Left cardiac atrium (tissue), 4 donors: ENCODE data around the gene OTUD7B. TPM values are rescaled to one million over a fixed set of nuclear protein-coding genes. Genes with fewer than 3 reads are reported as not detected.

Experiments used
- ATAC-seq, 2 donors: fragments of 200-7000 bp; cut with Tn5 transposase; one replicate each; pipeline ENCODE4 v1.9.1; 2020; ENCODE audit warnings: mild to moderate bottlenecking in 2 of 2, moderate library complexity in 2 of 2
- DNase-seq: peaks from one replicate; pipeline ENCODE4 v3.0.0-alpha.2; 2020
- intact Hi-C, 2 donors: fragments of 100-400 bp; cut with DNase I; formaldehyde crosslinking; loops; one replicate each; pipeline versions ENCODE4 v1.14.1 to v1.15.1; 2022 to 2023
- total RNA-seq, 2 donors: library from RNA; stranded (reverse); fragmentation: NEBNext Ultra II Directional; extraction: Animal tissue kit (Norgen Biotek cat#: 25700); gene quantifications; one replicate each; pipeline ENCODE4 v1.2.1, GENCODE V29; 2021
- donor health status: DM: no; HTN: yes; CAD: no.
- donor health status: DM: no; HTN: yes; CAD: no; lungs with severe emphysema.
- donor health status: DM: yes; HTN: yes; CAD: no.
- donor health status: Dilated cardiomyopathy.

The OTUD7B gene
- total RNA-seq, 2 donors from 2014 or later = 20.3 to 21.4 TPM

DNA sequence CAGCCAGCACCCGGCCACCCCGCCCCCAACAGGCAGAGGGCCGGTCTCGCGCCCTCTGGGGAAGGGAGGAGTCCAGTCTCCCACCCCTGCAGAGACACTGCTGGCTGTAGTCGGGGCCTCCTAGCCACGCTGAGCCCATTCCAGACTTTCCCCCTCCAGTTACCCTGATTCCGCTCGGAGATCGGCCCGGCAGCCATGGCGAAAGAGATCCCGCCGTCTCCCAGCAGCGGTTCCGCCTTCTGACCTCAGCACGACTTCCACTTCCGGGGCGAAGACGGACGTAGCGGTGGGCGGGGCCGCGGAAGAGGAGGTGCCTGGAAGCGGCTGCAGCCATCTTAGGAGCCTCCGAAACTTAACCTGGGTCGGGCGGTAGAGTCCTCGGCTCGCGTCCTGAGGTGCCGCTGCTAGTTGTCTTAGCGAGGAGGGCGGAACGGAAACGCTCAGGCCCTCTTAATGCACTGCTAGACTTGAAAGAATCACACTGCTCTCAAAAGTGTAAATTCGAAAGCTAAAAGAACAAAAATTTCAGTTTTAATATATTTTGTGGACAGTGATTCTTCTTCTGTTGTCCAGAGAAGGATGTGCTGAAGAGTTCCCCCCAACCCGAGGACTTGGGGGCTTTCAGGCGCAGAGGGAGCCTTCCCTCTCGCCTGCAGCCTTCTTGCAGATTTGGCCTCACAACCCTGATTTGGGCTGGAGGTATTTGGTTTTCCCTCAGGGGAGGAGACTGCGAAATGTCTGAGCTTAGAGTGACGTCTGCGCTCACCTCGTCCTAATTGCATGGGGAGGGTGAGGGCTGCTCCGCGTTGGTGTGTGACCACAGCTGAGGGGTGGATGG lies 82.7 kb downstream of the OTUD7B start, which contains the start of gene SF3B4:
Gene SF3B4 (minus strand): TSS at position 241 of the 838 bp plus-strand sequence. CDS start 44 bp downstream, at position 197.
- peak; percentile 96 for DNase-seq
- intact Hi-C loops = no loop called here
- peak; percentile 99 for ATAC-seq

DNA sequence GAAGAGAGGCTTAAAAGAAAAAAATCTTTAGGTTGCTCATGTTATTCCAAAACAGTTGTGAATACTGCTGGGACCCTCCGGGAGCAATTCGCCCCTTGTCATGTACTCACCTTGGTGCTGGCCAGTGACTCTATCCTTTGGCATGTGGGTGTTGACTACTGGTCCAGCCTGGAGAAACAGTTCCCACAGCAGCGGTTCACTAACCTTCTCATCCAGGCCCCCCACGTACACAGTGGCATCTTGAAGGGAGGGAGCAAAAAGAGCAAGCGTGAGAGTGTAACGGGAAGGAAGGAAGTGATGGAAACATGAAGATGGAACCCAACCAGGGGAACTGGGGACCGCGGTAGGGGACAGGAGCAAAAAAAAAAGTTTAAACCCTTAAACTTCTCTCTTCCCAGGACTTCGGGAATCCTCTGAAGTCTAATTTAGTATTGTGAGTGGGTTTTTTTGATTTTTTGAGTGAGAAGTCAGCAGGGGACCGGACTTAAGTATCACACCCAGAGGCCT lies 83.4 kb downstream of the OTUD7B start:
- ATAC-seq (no peak), DNase-seq (no peak)
- intact Hi-C loops = no loop called here

DNA sequence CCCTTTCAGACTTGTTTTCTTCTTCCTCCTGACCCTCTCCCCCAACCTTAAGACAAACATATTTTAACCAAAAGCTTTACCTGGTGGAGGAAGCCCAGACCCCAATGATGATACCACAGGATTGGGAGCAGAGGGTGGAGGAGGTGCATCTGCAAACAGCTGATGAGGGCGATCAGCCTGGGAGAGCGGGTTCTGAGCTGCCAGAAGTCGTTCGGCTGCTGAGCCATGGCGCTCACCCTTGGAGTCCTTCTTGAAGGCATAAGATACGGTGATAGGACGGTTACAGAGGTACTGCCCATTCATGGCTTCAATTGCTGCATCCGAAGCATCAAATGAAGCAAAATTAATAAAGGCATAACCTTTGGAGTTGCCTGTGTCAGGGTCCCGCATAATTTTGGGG lies 84.2 kb downstream of the OTUD7B start:
- DNase-seq (no peak), ATAC-seq (no peak)
- intact Hi-C loops = no loop called here

DNA sequence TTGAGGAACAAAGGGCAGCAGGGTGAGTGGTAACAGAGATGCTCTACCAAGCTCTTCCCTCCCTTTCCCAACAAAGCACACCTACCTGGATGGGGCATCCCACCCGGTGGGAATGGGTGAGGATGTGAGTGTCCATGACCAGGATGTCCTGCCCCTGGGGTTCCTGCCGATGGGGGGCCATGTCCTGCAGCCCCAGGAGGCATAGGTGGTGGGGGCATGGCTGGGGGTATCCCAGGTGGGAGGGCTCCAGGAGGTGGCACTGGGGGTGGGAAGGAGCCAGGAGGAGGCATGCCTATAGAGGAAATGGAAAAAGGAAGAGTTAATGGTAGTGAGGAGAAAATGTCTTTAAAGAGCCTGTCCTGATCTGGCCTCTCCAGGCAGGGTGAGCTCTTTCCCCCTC lies 84.8 kb downstream of the OTUD7B start:
- DNase-seq (no peak), ATAC-seq (no peak)
- intact Hi-C loops = no loop called here

DNA sequence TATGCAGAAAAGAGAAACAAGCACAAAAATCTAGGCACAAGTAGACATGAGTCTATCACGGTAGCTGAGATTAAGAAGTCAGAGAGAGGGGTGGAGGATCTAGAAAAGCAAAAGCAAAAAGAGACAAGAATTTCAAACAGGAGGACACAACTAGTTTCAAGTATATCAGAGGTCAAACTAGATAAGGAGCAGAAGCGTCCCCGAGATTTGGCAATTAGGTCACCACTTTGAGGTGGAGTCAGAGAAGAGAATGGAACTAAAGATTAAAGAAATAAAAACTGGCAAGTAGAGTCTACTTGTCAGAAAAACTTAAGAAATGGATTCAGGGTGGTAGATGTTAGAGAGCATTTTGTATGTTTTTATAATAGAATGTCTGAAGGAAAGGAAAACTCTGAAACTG lies 85.2 kb downstream of the OTUD7B start:
- intact Hi-C loops = no loop called here
- ATAC-seq = no peak
- no peak for DNase-seq

DNA sequence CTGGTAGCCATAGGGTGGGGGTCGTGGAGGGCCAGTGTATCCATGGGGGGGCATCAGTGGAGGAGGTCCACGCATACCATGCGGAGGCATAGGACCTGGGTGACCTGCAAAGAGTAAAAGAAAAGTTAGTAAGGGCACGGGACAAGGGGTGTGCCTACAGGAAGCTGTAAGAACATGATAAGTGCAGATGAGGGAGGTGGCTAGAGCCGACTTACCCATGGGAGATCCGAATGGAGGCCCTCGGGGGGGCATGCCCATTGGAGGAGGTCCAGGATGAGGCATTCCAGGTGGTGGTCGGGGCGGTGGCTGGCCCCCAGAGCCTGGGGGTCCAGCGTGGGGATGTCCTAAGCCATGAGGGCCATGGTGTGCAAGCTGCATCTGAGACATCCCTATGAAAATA lies 86.9 kb downstream of the OTUD7B start:
- DNase-seq = no peak
- ATAC-seq = no peak
- intact Hi-C loops = no loop called here

DNA sequence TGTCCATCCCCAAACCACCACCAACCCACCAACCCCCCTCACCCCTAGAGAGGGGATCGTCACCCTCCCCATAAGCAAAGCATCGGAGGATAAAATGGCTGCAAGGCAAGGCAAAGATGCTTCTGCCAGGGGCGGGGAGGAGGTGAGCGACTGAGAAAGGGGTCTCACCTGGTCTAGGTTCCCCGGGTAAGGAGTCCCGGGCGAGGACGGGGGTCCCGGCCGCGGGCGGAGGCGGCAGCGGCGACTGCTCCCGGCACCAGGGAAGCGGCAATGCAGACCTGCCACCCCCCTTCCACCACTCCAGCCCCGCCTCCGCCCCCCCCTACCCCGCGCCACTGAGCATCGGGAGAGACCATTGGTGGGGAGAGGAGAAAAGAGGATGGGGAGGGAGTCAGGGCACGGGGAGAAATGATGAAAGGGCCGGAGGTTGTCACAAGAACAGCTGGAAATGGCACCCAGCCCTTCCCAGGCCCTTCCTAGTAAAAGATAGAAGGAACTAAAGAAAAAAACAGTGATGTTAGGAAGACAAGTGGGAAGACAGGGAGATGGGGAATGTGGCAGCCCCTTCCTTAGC lies 92.9 kb downstream of the OTUD7B start, which contains the start of gene SV2A:
Gene SV2A (minus strand): TSS at position 274 of the 574 bp plus-strand sequence. CDS start 4,004 bp downstream, outside the sequence.
- ATAC-seq = peak; percentile 70 to 71
- no peak for DNase-seq
- intact Hi-C loops = no loop called here

DNA sequence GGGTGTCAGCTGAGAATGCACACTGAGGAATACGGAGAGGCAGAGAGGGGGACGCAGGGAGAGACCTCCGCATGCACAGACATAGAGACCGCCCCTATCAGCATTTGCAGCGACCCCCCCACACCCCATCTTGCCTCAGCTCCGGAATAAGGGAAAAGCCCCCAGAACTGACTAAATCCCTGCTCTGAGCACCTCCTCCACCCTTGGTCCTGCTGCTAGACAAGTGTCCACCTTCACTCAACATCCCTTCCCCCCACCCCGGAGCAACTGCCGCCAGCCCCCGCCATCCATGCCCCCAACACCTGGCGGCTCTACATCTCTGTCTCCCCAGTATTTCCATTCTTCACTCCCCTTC lies 93.7 kb downstream of the OTUD7B start:
- intact Hi-C loops = no loop called here
- DNase-seq (no peak), ATAC-seq (no peak)

DNA sequence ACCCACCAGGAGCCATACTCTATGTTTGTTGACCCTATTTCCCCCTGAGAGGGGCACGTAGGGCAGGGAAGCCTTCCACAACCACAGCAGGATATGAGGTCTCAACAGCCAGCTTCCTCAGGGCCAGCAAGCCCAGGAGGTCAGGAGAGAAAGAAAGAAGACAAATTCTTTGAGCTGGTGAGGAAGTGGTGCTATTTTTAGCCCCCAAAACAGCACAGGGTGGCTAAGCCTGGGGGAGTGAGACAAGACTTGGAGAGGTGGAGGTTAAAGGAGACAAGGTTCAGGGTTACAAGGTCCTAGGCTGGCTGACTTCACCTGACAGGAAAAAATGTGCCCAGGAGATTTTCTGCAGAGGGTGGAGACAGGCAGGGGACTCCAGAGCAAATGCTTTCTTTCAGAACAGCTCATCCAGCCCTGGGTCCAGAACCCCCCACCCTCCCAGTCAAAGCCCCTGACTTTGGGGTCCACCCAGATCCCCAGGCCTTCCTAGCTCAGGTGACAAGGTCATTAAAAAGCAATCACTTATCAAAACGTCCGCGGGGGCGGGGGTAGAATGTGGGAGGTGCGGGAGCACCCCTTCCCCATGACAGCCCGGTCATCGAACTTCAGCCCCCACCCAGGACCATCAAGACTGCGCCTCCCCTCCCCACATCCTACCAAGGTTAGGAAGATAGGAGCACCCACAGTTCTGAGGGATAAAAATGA lies 94.2 kb downstream of the OTUD7B start:
- intact Hi-C loops = no loop called here
- ATAC-seq (no peak), DNase-seq (no peak)

DNA sequence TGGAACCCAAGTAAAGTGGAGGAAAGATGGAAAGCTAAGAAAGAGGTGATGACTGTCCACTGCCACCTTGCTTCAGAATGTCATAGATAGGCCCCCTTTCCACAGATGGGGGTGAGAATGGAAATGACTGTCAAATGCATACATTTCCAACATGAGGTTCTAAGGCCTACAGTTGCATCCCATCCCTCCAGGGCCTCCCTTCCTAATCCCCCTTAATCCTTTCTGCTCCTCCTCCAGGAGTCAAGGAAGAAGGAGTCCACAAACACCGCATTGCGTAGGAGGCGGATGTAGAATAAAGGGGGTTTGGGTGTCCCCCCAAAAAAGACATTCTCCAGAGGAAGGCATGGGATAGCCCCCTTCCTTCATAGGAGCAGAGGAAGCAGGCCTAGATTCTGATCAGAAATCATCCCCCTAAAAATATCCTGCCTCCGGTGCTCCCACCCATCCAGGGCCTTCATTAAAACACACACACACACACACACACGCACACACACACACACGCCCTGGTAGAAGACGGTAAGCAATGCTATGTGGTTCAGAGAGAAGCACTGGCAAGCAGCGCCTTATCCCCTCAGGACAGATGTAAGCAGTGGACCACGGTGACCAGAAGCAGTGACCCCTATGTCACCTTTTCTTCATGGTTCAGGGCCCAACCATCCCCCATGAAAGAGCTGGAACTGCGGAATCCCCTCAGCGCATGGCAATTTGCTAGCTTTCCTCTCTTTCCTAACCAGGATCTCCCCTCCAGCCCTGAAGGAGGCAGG lies 94.9 kb downstream of the OTUD7B start:
- intact Hi-C loops = no loop called here
- ATAC-seq = no peak
- no peak for DNase-seq

DNA sequence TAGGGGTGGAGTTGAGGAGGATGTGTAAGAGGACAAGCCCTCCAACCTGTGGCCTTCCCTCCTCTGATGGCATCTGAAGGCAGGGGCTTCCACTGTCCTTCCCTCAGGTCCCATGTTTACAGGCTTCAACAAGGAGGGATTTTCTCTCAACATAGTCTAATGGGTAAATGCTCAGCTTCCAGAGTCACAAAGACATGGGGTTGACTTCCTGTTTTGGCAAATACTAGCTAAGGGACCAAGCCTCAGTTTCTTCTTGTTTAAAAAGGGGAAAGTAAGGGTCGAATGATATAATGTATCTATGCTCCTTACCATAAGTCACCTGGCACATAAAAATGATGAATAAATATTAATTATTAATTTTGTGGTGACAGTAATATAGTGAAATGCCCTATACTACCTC lies 96.0 kb downstream of the OTUD7B start:
- intact Hi-C loops = no loop called here
- DNase-seq (no peak), ATAC-seq (no peak)

DNA sequence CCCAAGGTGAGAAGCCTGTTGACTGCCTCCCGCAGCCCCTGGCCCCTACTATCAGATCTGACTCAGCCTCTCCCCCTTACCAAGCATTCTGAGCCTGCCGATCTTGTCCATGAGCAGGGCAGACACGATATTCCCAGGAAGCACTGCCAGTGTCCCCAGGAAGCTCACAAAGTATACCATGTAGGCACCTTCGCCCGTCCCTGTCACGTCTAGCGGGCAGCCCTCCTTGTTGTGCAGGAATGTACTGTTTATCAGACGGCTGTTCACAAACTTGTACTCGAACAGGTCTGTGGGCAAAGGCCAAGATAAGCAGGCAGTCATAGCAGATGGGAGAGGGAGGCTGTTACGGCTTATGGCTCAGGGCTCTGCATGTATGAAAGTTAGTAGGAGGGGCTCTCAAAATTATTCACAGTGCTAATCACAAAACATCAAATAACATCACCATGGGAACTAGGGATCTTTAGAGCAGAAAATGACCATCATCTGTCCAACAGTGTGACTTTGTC lies 103.9 kb downstream of the OTUD7B start:
- DNase-seq (no peak), ATAC-seq (no peak)
- intact Hi-C loops = no loop called here

DNA sequence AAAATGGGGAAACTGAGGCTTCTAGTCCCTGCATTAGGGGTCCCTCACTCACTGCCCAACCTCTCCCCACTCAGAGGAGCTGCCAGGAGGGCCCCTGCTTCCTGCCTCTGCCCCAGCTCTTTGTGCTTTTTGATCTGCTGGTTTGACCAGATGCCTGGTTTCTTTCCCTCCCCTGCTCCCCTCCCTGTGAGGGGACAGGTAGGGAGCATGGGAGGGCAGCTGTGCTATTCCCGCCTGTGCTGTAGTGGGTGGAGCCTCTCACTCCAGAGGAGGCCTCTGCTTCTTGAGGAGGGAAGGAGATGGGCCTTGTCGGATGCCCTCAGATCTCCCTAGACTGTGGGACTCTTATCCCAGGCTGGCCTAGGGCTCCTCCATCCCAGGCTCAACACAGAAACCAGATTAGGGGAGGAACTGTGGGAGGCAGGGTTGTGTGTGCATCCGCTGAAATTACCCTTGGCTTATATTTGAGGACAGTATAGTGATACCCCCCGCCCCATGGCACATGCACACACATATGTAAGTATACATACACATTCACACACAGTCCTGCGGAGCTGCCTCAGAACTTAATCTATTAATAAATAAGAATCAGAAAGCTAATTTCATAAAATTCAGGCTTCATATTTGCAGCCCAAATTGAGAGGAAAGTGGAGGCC lies 106.6 kb downstream of the OTUD7B start:
- DNase-seq = no peak
- intact Hi-C loops = no loop called here
- no peak for ATAC-seq

DNA sequence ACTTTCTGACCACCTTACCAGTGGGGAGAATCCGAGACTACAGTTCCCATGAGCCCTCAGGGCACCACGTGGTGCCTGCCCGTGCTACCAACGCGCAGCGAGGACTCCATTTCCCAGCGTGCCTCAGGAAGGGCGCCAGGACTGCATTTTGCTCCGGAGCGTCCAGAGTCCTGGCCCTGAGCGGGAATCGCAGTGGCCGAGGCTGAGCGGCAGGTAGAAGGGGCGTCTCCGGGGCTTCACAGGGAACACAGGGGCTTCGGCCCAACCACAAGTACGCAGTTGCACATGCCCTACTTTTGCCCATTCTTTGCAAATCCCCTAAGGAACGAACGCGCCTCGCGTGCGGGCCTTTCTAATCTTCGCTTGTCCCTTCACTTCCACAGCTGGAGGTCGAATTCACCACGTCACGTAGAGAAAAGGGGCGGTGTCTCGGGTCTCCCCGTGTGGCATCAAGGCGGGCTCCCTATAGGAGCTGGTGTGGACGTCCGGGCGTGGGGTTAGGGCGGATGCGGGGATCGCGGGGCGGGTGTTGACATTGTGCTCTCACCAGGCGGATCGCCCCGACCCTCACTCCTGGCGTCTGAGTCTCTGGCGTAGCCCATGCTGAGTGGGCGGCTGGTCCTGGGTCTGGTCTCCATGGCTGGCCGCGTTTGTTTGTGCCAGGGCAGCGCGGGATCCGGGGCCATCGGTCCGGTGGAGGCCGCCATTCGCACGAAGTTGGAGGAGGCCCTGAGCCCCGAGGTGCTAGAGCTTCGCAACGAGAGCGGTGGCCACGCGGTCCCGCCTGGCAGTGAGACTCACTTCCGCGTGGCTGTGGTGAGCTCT lies 110.9 kb downstream of the OTUD7B start, which contains the start of gene BOLA1:
Gene BOLA1 (plus strand): TSS at position 109 of the 825 bp plus-strand sequence. CDS start 492 bp downstream, at position 601.
- ATAC-seq (peak; percentile 99), DNase-seq (peak; percentile 96)
- intact Hi-C loops = no loop called here

DNA sequence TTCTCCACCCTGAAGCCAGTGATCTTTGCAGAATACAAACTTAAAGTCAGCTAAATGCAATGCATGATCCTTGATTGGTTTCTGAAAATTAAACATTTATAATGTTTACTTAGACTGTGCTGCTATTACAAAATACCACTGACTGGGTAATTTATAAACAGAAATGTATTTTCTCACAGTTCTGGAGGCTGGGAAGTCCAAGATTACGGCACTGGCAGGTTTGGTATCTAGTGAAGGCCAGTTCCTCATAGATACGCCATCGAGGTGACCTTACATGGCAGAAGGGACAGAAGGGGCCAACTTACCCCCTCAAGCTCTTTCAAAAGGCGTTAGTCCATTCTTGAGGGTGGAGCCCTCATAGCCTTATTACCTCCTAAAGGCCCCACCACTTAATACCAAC lies 114.0 kb downstream of the OTUD7B start:
- ATAC-seq = no peak
- intact Hi-C loops = no loop called here
- DNase-seq = no peak

DNA sequence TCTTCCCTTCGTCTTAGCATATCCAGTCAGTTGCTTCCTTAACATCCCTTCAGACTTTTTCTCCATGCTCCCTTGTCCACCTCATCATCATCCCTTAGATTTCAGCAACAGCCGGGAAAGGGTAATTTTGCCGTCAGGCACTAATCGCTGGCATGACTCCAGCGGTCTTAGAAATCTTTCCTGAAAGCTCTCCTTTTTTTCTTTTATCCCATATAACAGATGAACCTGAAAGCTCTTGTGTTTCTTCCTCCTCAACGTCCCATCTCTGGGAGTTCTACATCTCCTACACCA lies 121.6 kb downstream of the OTUD7B start:
- DNase-seq = peak; percentile 63
- intact Hi-C loops = no loop called here

DNA sequence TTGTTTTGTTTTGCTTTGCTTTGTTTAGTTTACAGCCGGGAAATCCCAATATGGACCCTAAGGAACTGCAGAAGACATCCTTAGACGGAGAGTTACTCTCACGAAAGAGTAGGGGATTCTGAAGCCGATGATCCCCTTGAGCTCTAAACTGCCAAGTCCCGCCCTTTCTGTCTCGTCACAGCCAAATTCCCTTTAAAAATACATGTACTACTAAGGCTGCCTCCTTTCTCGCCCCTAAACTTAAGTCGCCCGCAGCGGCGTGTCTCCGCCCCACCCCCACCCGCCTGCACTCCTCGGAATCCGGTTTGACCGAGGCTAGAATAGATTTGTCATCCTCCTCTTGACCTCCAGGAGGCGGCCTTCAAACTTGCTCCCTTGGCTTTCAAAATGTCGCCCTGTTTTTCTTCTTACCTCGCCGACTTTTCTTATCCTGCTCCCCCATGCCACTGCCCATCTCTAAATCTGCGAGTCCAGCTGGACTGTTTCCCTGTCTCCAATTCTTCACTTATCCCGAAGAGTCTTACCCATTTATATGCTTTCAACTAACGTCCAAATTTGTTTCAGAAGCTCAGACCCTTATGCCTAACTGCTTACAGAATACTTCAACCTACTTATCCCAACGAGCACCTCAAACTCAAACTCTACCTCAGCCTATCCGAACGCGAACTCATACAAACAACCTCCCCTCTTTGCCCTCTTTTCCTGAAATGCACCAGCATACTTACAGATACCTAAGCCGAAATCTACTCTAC lies 122.1 kb downstream of the OTUD7B start:
- ATAC-seq = peak; percentile 25 to 28
- DNase-seq = peak; percentile 81
- intact Hi-C loops = no loop called here

More for the DNA sequence above, 121.6 kb downstream of the OTUD7B start:
- no peak for ATAC-seq
